ENCODE data around the gene SLC9A9.

Gene SLC9A9

DNA sequence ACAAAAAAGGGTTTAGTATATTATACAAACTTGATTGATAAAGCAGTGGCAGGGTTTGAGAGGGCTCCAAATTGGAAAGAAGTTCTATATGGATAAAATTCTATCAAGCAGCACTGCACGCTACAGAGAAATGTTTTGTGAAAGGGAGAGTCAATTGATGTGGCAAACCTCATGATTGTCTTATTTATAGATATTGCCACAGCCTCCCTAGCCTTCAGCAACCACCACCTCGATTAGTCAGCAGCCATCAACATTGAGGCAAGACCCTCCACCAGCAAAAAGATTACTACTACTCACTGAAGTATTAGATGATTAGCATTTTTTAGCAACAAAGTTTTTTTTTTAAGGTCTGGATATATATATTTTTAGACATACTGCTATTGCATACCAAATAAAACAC lies 432.0 kb downstream of the SLC9A9 start (continued):
- TF ChIP-seq, protein P1, sequence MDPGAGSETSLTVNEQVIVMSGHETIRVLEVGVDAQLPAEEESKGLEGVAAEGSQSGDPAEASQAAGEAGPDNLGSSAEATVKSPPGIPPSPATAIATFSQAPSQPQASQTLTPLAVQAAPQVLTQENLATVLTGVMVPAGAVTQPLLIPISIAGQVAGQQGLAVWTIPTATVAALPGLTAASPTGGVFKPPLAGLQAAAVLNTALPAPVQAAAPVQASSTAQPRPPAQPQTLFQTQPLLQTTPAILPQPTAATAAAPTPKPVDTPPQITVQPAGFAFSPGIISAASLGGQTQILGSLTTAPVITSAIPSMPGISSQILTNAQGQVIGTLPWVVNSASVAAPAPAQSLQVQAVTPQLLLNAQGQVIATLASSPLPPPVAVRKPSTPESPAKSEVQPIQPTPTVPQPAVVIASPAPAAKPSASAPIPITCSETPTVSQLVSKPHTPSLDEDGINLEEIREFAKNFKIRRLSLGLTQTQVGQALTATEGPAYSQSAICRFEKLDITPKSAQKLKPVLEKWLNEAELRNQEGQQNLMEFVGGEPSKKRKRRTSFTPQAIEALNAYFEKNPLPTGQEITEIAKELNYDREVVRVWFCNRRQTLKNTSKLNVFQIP (CRISPR knock-in tag; IDR thresholded peaks at IDR 0.05; ENCODE audit: borderline replicate concordance, low read depth): no peak
- no peak for TF ChIP-seq OSR1 (CRISPR knock-in tag; IDR thresholded peaks at IDR 0.05)
- no peak for TF ChIP-seq SNAI2 (CRISPR knock-in tag; IDR thresholded peaks at IDR 0.05)
- TF ChIP-seq RARB (CRISPR knock-in tag; IDR thresholded peaks at IDR 0.05): no peak

DNA sequence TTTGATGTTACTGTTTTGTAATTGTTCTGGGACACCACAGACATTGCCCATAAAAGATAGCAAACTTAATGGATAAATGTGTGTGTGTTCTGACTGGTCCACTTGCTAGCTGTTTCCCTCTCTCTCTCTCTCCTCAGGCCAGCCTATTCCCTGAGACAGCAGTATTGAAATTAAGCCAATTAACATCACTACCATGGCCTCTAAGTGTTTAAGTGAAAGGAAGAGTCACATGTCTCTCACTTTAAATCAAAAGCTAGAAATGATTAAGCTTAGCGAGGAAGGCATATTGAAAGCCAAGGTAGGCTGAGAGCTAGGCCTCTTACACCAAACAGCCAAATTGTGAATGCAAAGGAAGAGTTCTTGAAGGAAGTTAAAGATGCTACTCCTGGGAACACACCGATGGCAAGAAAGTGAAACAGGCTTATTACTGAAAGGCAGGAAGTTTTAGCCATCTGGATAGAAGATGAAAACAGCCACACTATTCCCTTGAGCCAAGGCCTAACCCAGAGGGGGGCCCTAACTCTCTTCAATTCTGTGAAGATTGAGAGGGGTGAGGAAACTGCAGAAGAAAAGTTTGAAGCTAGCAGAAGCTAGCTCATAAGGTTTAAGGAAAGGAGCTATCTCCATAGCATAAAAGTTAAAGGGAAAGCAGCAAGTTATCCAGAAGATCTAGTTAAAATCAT lies 433.6 kb downstream of the SLC9A9 start:
- ATAC-seq: no peak
- TF ChIP-seq GLIS3 (CRISPR knock-in tag; IDR thresholded peaks at IDR 0.05): no peak
- TF ChIP-seq PPARA (CRISPR knock-in tag; IDR thresholded peaks at IDR 0.05; ENCODE audit: borderline replicate concordance): no peak
- TF ChIP-seq ISL1 (CRISPR knock-in tag; IDR thresholded peaks at IDR 0.05): no peak
- no peak for TF ChIP-seq ZC3H10 (CRISPR knock-in tag; IDR thresholded peaks at IDR 0.05)
- TF ChIP-seq, protein P2, sequence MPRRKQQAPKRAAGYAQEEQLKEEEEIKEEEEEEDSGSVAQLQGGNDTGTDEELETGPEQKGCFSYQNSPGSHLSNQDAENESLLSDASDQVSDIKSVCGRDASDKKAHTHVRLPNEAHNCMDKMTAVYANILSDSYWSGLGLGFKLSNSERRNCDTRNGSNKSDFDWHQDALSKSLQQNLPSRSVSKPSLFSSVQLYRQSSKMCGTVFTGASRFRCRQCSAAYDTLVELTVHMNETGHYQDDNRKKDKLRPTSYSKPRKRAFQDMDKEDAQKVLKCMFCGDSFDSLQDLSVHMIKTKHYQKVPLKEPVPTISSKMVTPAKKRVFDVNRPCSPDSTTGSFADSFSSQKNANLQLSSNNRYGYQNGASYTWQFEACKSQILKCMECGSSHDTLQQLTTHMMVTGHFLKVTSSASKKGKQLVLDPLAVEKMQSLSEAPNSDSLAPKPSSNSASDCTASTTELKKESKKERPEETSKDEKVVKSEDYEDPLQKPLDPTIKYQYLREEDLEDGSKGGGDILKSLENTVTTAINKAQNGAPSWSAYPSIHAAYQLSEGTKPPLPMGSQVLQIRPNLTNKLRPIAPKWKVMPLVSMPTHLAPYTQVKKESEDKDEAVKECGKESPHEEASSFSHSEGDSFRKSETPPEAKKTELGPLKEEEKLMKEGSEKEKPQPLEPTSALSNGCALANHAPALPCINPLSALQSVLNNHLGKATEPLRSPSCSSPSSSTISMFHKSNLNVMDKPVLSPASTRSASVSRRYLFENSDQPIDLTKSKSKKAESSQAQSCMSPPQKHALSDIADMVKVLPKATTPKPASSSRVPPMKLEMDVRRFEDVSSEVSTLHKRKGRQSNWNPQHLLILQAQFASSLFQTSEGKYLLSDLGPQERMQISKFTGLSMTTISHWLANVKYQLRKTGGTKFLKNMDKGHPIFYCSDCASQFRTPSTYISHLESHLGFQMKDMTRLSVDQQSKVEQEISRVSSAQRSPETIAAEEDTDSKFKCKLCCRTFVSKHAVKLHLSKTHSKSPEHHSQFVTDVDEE (CRISPR knock-in tag; IDR thresholded peaks at IDR 0.05): no peak
- TF ChIP-seq, protein P1 (CRISPR knock-in tag; IDR thresholded peaks at IDR 0.05; ENCODE audit: borderline replicate concordance, low read depth): no peak
- TF ChIP-seq OSR1 (CRISPR knock-in tag; IDR thresholded peaks at IDR 0.05): no peak
- TF ChIP-seq ZNF70 (CRISPR knock-in tag; IDR thresholded peaks at IDR 0.05): no peak
- TF ChIP-seq, protein P3, sequence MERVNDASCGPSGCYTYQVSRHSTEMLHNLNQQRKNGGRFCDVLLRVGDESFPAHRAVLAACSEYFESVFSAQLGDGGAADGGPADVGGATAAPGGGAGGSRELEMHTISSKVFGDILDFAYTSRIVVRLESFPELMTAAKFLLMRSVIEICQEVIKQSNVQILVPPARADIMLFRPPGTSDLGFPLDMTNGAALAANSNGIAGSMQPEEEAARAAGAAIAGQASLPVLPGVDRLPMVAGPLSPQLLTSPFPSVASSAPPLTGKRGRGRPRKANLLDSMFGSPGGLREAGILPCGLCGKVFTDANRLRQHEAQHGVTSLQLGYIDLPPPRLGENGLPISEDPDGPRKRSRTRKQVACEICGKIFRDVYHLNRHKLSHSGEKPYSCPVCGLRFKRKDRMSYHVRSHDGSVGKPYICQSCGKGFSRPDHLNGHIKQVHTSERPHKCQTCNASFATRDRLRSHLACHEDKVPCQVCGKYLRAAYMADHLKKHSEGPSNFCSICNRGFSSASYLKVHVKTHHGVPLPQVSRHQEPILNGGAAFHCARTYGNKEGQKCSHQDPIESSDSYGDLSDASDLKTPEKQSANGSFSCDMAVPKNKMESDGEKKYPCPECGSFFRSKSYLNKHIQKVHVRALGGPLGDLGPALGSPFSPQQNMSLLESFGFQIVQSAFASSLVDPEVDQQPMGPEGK (CRISPR knock-in tag; IDR thresholded peaks at IDR 0.05; ENCODE audit: borderline replicate concordance): no peak
- TF ChIP-seq RARB (CRISPR knock-in tag; IDR thresholded peaks at IDR 0.05): no peak
- TF ChIP-seq ZNF8 (CRISPR knock-in tag; IDR thresholded peaks at IDR 0.05): no peak
- TF ChIP-seq, protein P4, sequence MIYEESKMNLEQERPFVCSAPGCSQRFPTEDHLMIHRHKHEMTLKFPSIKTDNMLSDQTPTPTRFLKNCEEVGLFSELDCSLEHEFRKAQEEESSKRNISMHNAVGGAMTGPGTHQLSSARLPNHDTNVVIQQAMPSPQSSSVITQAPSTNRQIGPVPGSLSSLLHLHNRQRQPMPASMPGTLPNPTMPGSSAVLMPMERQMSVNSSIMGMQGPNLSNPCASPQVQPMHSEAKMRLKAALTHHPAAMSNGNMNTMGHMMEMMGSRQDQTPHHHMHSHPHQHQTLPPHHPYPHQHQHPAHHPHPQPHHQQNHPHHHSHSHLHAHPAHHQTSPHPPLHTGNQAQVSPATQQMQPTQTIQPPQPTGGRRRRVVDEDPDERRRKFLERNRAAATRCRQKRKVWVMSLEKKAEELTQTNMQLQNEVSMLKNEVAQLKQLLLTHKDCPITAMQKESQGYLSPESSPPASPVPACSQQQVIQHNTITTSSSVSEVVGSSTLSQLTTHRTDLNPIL (CRISPR knock-in tag; IDR thresholded peaks at IDR 0.05; ENCODE audit: low read depth): no peak
- no peak for TF ChIP-seq ZFP3 (CRISPR knock-in tag; IDR thresholded peaks at IDR 0.05)
- no peak for TF ChIP-seq BACH2 (CRISPR knock-in tag; IDR thresholded peaks at IDR 0.05; ENCODE audit: borderline replicate concordance)
- TF ChIP-seq ESRRG (CRISPR knock-in tag; IDR thresholded peaks at IDR 0.05): no peak
- no peak for TF ChIP-seq ZFP30 (CRISPR knock-in tag; IDR thresholded peaks at IDR 0.05)

DNA sequence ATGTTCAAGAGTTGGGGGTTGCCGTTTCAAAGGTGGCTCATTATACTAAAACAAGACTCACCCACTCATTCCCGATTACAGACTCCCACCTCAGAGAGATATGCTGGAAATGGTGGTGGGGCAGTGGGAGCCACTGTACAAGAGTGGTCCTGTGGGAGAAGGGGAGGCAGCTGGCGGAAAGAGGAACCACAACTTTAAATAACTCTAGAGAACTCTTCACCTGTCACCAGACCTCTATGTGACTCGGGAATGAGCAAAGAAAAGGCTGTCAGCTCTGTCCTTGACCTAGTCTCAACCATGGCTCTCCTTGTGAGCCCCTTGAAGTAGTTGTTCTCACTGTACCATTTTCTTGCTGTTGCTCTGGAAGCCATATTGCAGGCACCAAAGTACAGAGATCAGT lies 434.9 kb downstream of the SLC9A9 start:
- ATAC-seq: no peak

More for the DNA sequence above, 434.9 kb downstream of the SLC9A9 start:
- TF ChIP-seq ESRRG (CRISPR knock-in tag; IDR thresholded peaks at IDR 0.05) (no peak), ZFP3 (CRISPR knock-in tag; IDR thresholded peaks at IDR 0.05) (no peak), ZNF565 (CRISPR knock-in tag; conservative IDR thresholded peaks at IDR 0.05; ENCODE audit: low read depth) (no peak), ZC3H10 (CRISPR knock-in tag; IDR thresholded peaks at IDR 0.05) (no peak), GLIS3 (CRISPR knock-in tag; IDR thresholded peaks at IDR 0.05) (no peak), ZNF8 (CRISPR knock-in tag; IDR thresholded peaks at IDR 0.05) (no peak), TCF4 (CRISPR knock-in tag; IDR thresholded peaks at IDR 0.05; ENCODE audit: borderline replicate concordance) (no peak), SNAI2 (CRISPR knock-in tag; IDR thresholded peaks at IDR 0.05) (no peak), OSR1 (CRISPR knock-in tag; IDR thresholded peaks at IDR 0.05) (no peak), PPARA (CRISPR knock-in tag; IDR thresholded peaks at IDR 0.05; ENCODE audit: borderline replicate concordance) (no peak), CSDC2 (CRISPR knock-in tag; IDR thresholded peaks at IDR 0.05) (no peak), RARB (CRISPR knock-in tag; IDR thresholded peaks at IDR 0.05) (no peak)
- TF ChIP-seq, protein P4 (CRISPR knock-in tag; IDR thresholded peaks at IDR 0.05; ENCODE audit: low read depth): no peak
- TF ChIP-seq, protein P1 (CRISPR knock-in tag; IDR thresholded peaks at IDR 0.05; ENCODE audit: borderline replicate concordance, low read depth): no peak
